DND-41 (cell line): ENCODE data around the gene ADCY9.

Experiments
- ATAC-seq: fragments of 200-7000 bp; cut with Tn5 transposase; 3 replicates; pipeline ENCODE4 v1.9.1; 2021; ENCODE audit warnings: low read depth; ENCODE audit not compliant: insufficient read depth
- DNase-seq: peaks from one replicate; pipeline ENCODE4 v3.0.0-alpha.2; 2020
- H2AFZ ChIP-seq: 2 replicates; pipeline ENCODE4 v1.6.0; 2012; ENCODE audit warnings: low read depth, low read length
- H3K27ac ChIP-seq: 2 replicates; pipeline ENCODE4 v1.5.1; 2012; ENCODE audit warnings: low read length, inconsistent platforms
- H3K27me3 ChIP-seq: fragments of 200-600 bp; sonication (generic); 2 replicates; pipeline ENCODE4 v1.6.0; 2012; ENCODE audit warnings: low read length, mild to moderate bottlenecking, inconsistent platforms; ENCODE audit not compliant: insufficient read depth, poor library complexity
- H3K36me3 ChIP-seq: 2 replicates; pipeline ENCODE4 v1.5.1; 2012; ENCODE audit warnings: low read length, inconsistent platforms; ENCODE audit not compliant: insufficient read depth
- H3K4me1 ChIP-seq: 2 replicates; pipeline ENCODE4 v1.5.1; 2012; ENCODE audit warnings: mild to moderate bottlenecking, low read length; ENCODE audit not compliant: insufficient read depth
- H3K4me2 ChIP-seq: 2 replicates; pipeline ENCODE4 v1.6.0; 2012; ENCODE audit warnings: mild to moderate bottlenecking, moderate library complexity, low read length, inconsistent platforms; ENCODE audit not compliant: insufficient read depth
- H3K4me3 ChIP-seq, 2 experiments: fragments of 200-600 bp in 1 of 2; shearing (Covaris generic) in 1 of 2; 2 replicates each; pipeline ENCODE4 v1.5.1; 2012 to 2016; ENCODE audit warnings: inconsistent platforms in 2 of 2, low read length in 2 of 2, mild to moderate bottlenecking in 2 of 2, low read depth in 1 of 2, moderate library complexity in 1 of 2
- H3K79me2 ChIP-seq: 2 replicates; pipeline ENCODE4 v1.6.0; 2012; ENCODE audit warnings: low read length, inconsistent platforms; ENCODE audit not compliant: insufficient read depth
- H3K9ac ChIP-seq: 2 replicates; pipeline ENCODE4 v1.6.0; 2012; ENCODE audit warnings: low read depth, mild to moderate bottlenecking, inconsistent platforms, low read length, moderate library complexity
- H3K9me3 ChIP-seq: 2 replicates; pipeline ENCODE4 v1.5.1; 2012; ENCODE audit warnings: low read length, moderate library complexity, mild to moderate bottlenecking, inconsistent platforms; ENCODE audit not compliant: insufficient read depth, severe bottlenecking
- H4K20me1 ChIP-seq: 2 replicates; pipeline ENCODE4 v1.6.0; 2012; ENCODE audit warnings: low read length; ENCODE audit not compliant: insufficient read depth
- EZH2 ChIP-seq: IDR thresholded peaks from 3 replicates; pipeline ENCODE4 v1.6.1; 2012; ENCODE audit warnings: borderline replicate concordance, low read depth, mild to moderate bottlenecking, moderate library complexity, low read length, inconsistent platforms; ENCODE audit not compliant: severe bottlenecking
- TF ChIP-seq, protein P1 (sequence below): IDR thresholded peaks from 2 replicates; pipeline ENCODE4 v1.5.1; 2012; ENCODE audit warnings: borderline replicate concordance, low read length, moderate library complexity, mild to moderate bottlenecking; ENCODE audit not compliant: poor library complexity, severe bottlenecking; ENCODE audit errors: extremely low read depth

ADCY9 gene

GRCh38 chr16:4152267-4152666 is 36.0 kb upstream of the ADCY9 start:
- Histone ChIP-seq H3K9me3 (no peaks in the 10 kb centered on the region), H3K4me3 (no peak overlapping the region), H3K36me3 (no peaks in the 10 kb centered on the region), H3K4me1 (no peaks in the 10 kb centered on the region), H4K20me1 (no peaks in the 10 kb centered on the region), H3K9ac (no peak overlapping the region), H3K27ac (no peak overlapping the region), H2AFZ (no peak overlapping the region; the same call in 1 of the 2 replicates), H3K4me2 (no peak overlapping the region), H3K27me3 (no peaks in the 10 kb centered on the region), H3K79me2 (no peaks in the 10 kb centered on the region)
- no peak for ATAC-seq
- TF ChIP-seq, protein P1, sequence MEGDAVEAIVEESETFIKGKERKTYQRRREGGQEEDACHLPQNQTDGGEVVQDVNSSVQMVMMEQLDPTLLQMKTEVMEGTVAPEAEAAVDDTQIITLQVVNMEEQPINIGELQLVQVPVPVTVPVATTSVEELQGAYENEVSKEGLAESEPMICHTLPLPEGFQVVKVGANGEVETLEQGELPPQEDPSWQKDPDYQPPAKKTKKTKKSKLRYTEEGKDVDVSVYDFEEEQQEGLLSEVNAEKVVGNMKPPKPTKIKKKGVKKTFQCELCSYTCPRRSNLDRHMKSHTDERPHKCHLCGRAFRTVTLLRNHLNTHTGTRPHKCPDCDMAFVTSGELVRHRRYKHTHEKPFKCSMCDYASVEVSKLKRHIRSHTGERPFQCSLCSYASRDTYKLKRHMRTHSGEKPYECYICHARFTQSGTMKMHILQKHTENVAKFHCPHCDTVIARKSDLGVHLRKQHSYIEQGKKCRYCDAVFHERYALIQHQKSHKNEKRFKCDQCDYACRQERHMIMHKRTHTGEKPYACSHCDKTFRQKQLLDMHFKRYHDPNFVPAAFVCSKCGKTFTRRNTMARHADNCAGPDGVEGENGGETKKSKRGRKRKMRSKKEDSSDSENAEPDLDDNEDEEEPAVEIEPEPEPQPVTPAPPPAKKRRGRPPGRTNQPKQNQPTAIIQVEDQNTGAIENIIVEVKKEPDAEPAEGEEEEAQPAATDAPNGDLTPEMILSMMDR, result no peak
- TF ChIP-seq EZH2, result no peak
- no peak for DNase-seq

DNA sequence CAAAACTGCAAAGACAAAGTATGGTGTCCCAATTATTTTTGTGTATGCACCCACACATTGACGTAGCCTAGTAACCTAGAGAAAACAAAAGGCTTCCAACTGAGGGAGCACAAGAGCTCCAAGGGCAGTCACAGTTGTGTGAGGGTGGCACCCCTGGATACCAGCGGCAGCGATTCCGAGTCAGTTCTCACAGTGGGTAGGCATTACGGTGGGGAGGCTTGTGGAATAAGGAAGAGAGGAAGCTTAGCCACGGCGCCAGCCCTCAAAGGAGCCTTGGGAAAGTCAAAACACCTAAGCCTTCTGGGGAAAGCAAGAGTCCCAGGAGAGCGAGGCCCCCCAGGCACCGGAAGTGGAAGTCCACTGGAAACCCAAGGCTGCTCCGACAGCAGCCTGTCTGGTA is 31.0 kb upstream of the ADCY9 start:
- H3K9ac ChIP-seq, result no peak overlapping the region
- no peaks in the 10 kb centered on the region for H3K79me2 ChIP-seq
- H2AFZ ChIP-seq, result no peak overlapping the region
- no peak overlapping the region for H3K27ac ChIP-seq
- no peak overlapping the region for H3K4me2 ChIP-seq
- no peaks in the 10 kb centered on the region for H3K9me3 ChIP-seq
- ATAC-seq, result no peak
- DNase-seq, result no peak
- H3K36me3 ChIP-seq, result no peaks in the 10 kb centered on the region
- H3K4me3 ChIP-seq, result no peak overlapping the region
- no peaks in the 10 kb centered on the region for H4K20me1 ChIP-seq
- TF ChIP-seq EZH2, result no peak
- TF ChIP-seq, protein P1, result no peak
- no peaks in the 10 kb centered on the region for H3K27me3 ChIP-seq
- H3K4me1 ChIP-seq, result no peaks in the 10 kb centered on the region

DNA sequence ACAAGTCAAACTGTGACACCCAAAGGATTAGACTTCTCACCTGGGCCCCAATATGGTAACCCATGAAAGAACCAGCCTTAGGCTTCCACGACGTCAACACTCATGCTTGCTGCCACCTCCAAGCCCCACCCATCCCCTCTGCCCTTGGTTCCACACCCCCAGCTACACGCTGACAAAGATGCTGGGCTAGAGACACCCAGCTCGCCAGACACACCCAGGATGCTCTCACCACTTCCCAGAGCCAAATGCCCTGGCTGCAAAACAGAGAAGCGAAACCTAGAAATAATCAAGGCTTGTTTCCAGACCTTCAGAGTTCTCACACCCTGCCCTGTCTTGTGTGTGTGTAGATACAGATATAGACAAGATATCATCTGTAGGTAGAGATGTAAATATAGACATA is 26.0 kb upstream of the ADCY9 start:
- no peak overlapping the region for H3K4me3 ChIP-seq
- TF ChIP-seq EZH2, result no peak
- TF ChIP-seq, protein P1, result no peak
- H3K27me3 ChIP-seq, result no peaks in the 10 kb centered on the region
- no peaks in the 10 kb centered on the region for H3K9me3 ChIP-seq
- H3K27ac ChIP-seq, result no peak overlapping the region
- H3K4me1 ChIP-seq, result no peaks in the 10 kb centered on the region
- H3K36me3 ChIP-seq, result no peaks in the 10 kb centered on the region
- H3K4me2 ChIP-seq, result no peak overlapping the region
- no peak overlapping the region for H2AFZ ChIP-seq
- H4K20me1 ChIP-seq, result no peaks in the 10 kb centered on the region
- ATAC-seq (no peak), DNase-seq (no peak)
- H3K9ac ChIP-seq, result no peak overlapping the region
- no peaks in the 10 kb centered on the region for H3K79me2 ChIP-seq

DNA sequence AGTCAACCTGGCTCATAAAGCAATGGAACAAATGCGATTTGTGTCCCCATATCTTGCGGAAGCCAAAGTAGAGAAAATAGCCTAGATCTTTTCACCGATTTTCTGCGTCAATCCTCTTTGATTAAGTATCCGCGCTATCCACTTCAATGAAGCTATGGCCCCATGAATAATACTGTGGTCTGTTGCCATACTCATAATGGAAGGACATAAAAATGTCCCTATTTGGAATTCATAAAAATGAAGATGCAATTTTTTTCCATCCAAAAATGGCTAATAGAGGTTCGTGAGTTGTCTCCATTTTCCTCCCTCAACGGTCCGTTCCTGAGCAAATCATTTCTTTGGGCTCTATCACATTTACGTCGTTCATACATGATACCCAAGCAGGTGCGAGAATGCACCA is 25.4 kb upstream of the ADCY9 start:
- Histone ChIP-seq H3K79me2 (no peaks in the 10 kb centered on the region), H3K4me2 (no peak overlapping the region), H3K36me3 (no peaks in the 10 kb centered on the region), H3K27ac (no peak overlapping the region), H2AFZ (no peak overlapping the region), H4K20me1 (no peaks in the 10 kb centered on the region), H3K4me1 (no peaks in the 10 kb centered on the region), H3K4me3 (no peak overlapping the region), H3K27me3 (no peaks in the 10 kb centered on the region), H3K9me3 (no peaks in the 10 kb centered on the region), H3K9ac (no peak overlapping the region)
- ATAC-seq (no peak), DNase-seq (no peak)
- TF ChIP-seq, protein P1, result no peak
- TF ChIP-seq EZH2, result no peak
